ENCODE measurements around the gene PKD2L1. TPM values are rescaled to one million over a fixed set of nuclear protein-coding genes. Genes with fewer than 3 reads are reported as not detected.

The PKD2L1 gene
- polyA plus RNA-seq, 1 donor from 2014 or later, result not detected

- Histone ChIP-seq H2AFZ (ENCODE audit: low read depth, low read length) (no peak overlapping the region), H3K9me2 (ENCODE audit: insufficient read depth, low read length) (no peaks in the 10 kb centered on the region), H3K4me3 (ENCODE audit: low read length) (no peak overlapping the region), H3K27me3 (ENCODE audit: insufficient read depth, low read depth, low read length) (no peaks in the 10 kb centered on the region), H3K9me3 (ENCODE audit: low read length) (no peaks in the 10 kb centered on the region), H3F3A (ENCODE audit: insufficient read depth, low read length, poor library complexity, severe bottlenecking) (no peaks in the 10 kb centered on the region), H3K9ac (ENCODE audit: low read length) (no peak overlapping the region), H3K36me3 (ENCODE audit: insufficient read depth, low read length) (no peaks in the 10 kb centered on the region), H3K79me2 (replicated peaks; ENCODE audit: insufficient read depth, low read length) (no peaks in the 10 kb centered on the region), H3K4me2 (ENCODE audit: low read length) (no peak overlapping the region), H4K20me1 (ENCODE audit: insufficient read depth) (no peaks in the 10 kb centered on the region), H3K27ac (ENCODE audit: low read length) (no peak overlapping the region)
- TF ChIP-seq MXI1 (conservative IDR thresholded peaks at IDR 0.05; ENCODE audit: poor library complexity, severe bottlenecking) (no peak), TAF1 (IDR thresholded peaks at IDR 0.05; ENCODE audit: low read depth) (no peak), EZH2 (IDR thresholded peaks at IDR 0.05; ENCODE audit: borderline replicate concordance, insufficient read depth, low read length, poor library complexity, severe bottlenecking) (no peak), RAD21 (conservative IDR thresholded peaks at IDR 0.05) (no peak), CTCF (IDR thresholded peaks at IDR 0.05; ENCODE audit: poor library complexity, severe bottlenecking) (no peak), SMC3 (conservative IDR thresholded peaks at IDR 0.05; ENCODE audit: poor library complexity) (no peak), EP300 (conservative IDR thresholded peaks at IDR 0.05; ENCODE audit: poor library complexity, severe bottlenecking) (no peak), REST (IDR thresholded peaks at IDR 0.05; ENCODE audit: borderline replicate concordance) (no peak), POLR2AphosphoS5 (IDR thresholded peaks at IDR 0.05) (no peak)
Measured at GRCh38 chr10:100254191-100254590, 75.8 kb downstream of the PKD2L1 start.

GRCh38 chr10:100253041-100253440 lies 77.0 kb downstream of the PKD2L1 start:
- no peaks in the 10 kb centered on the region for H3K9me2 ChIP-seq (ENCODE audit: insufficient read depth, low read length)
- no peak overlapping the region for H2AFZ ChIP-seq (ENCODE audit: low read depth, low read length)
- no peaks in the 10 kb centered on the region for H3K79me2 ChIP-seq (replicated peaks; ENCODE audit: insufficient read depth, low read length)
- H4K20me1 ChIP-seq (ENCODE audit: insufficient read depth), result no peaks in the 10 kb centered on the region
- H3K4me3 ChIP-seq (ENCODE audit: low read length), result no peak overlapping the region
- no peak overlapping the region for H3K9ac ChIP-seq (ENCODE audit: low read length)
- H3F3A ChIP-seq (ENCODE audit: insufficient read depth, low read length, poor library complexity, severe bottlenecking), result no peaks in the 10 kb centered on the region
- no peaks in the 10 kb centered on the region for H3K36me3 ChIP-seq (ENCODE audit: insufficient read depth, low read length)
- TF ChIP-seq MXI1 (conservative IDR thresholded peaks at IDR 0.05; ENCODE audit: poor library complexity, severe bottlenecking), result no peak
- no peak for TF ChIP-seq EP300 (conservative IDR thresholded peaks at IDR 0.05; ENCODE audit: poor library complexity, severe bottlenecking)
- no peak for TF ChIP-seq EZH2 (IDR thresholded peaks at IDR 0.05; ENCODE audit: borderline replicate concordance, insufficient read depth, low read length, poor library complexity, severe bottlenecking)
- no peak for TF ChIP-seq CTCF (IDR thresholded peaks at IDR 0.05; ENCODE audit: poor library complexity, severe bottlenecking)
- no peak for TF ChIP-seq RAD21 (conservative IDR thresholded peaks at IDR 0.05)
- H3K27me3 ChIP-seq (ENCODE audit: insufficient read depth, low read depth, low read length), result no peaks in the 10 kb centered on the region
- no peak overlapping the region for H3K27ac ChIP-seq (ENCODE audit: low read length)
- H3K9me3 ChIP-seq (ENCODE audit: low read length), result no peaks in the 10 kb centered on the region
- no peak overlapping the region for H3K4me2 ChIP-seq (ENCODE audit: low read length)
